Activated CD8-positive, alpha-beta memory T cell treated with anti-CD3 and anti-CD28 coated beads, Interleukin-2, amount 10 ng/mL, durations not matched to agents 7 days and 5 days (primary cell): ENCODE measurements around the gene KCTD14. TPM values are rescaled to one million over a fixed set of nuclear protein-coding genes. Genes with fewer than 3 reads are reported as not detected.

Source experiments
- total RNA-seq, 2 experiments: library from RNA; stranded (reverse); gene quantifications; one replicate each; pipeline ENCODE4 v1.2.3, GENCODE V29; 2021

The KCTD14 gene
- total RNA-seq, 2 experiments from 2014 or later = 0.18 to 0.23 TPM

Other genes starting within 250 kb of the KCTD14 start
- gene RSF1, start 202.6 kb downstream of the KCTD14 start, total RNA-seq = 10 to 100 TPM; 49.4 to 54.6 TPM
- 10 to 100 TPM in 1 of 2 experiments, 1 to 10 TPM in 1; 9.9 to 13.2 TPM for gene AAMDC, start 202.1 kb downstream of the KCTD14 start, total RNA-seq
- gene INTS4, start 28.6 kb downstream of the KCTD14 start, total RNA-seq = 10 to 100 TPM; 53.9 to 57.9 TPM
- not detected for gene THRSP, start 40.6 kb upstream of the KCTD14 start, total RNA-seq
- 100 to 1,000 TPM; 179 to 201 TPM for gene NDUFC2, start 56.6 kb upstream of the KCTD14 start, total RNA-seq
- 10 to 100 TPM; 47.3 to 51.6 TPM for gene ALG8, start 116.3 kb upstream of the KCTD14 start, total RNA-seq
- 1 to 10 TPM; 6.4 to 7.3 TPM for gene KCTD21, start 165.3 kb upstream of the KCTD14 start, total RNA-seq
- gene USP35, start 165.6 kb upstream of the KCTD14 start, total RNA-seq = 10 to 100 TPM in 1 of 2 experiments, 1 to 10 TPM in 1; 8.5 to 10.6 TPM